Mesenchymal stem cell (in vitro differentiated cells and primary cell): ENCODE results near the gene ABCA6.

Source experiments
- DNase-seq: peaks from one replicate; pipeline ENCODE4 v3.0.0-alpha.2; 2013
- H2AFZ ChIP-seq: one replicate; pipeline ENCODE4 v1.6.1; 2013; ENCODE audit warnings: low read depth, mild to moderate bottlenecking, control low read depth, inconsistent platforms, low read length, moderate library complexity
- H2AK5ac ChIP-seq: 2 replicates; pipeline ENCODE4 v1.6.1; 2013; ENCODE audit warnings: low read length, moderate library complexity, mild to moderate bottlenecking, inconsistent platforms; ENCODE audit not compliant: severe bottlenecking
- H2BK120ac ChIP-seq: one replicate; pipeline ENCODE4 v1.6.1; 2013; ENCODE audit warnings: low read depth, mild to moderate bottlenecking, inconsistent platforms, low read length, moderate library complexity
- H2BK12ac ChIP-seq, 2 experiments: one replicate each; pipeline ENCODE4 v1.6.1; 2013; ENCODE audit warnings: inconsistent platforms in 2 of 2, low read length in 2 of 2, mild to moderate bottlenecking in 2 of 2, moderate library complexity in 2 of 2, control low read depth in 1 of 2
- H2BK15ac ChIP-seq: one replicate; pipeline ENCODE4 v1.6.1; 2013; ENCODE audit warnings: mild to moderate bottlenecking, low read depth, inconsistent platforms; ENCODE audit not compliant: poor library complexity, severe bottlenecking
- H2BK5ac ChIP-seq: 2 replicates; pipeline ENCODE4 v1.6.1; 2013; ENCODE audit warnings: low read depth, mild to moderate bottlenecking, low read length, control low read depth, inconsistent platforms; ENCODE audit not compliant: poor library complexity, severe bottlenecking
- H3K14ac ChIP-seq, 2 experiments: one replicate each; pipeline ENCODE4 v1.6.1; 2013; ENCODE audit warnings: inconsistent platforms in 2 of 2, low read length in 2 of 2, control low read depth in 1 of 2, mild to moderate bottlenecking in 1 of 2, moderate library complexity in 1 of 2
- H3K18ac ChIP-seq, 2 experiments: one replicate each; pipeline ENCODE4 v1.6.1; 2013; ENCODE audit warnings: inconsistent platforms in 2 of 2, low read length in 2 of 2, control low read depth in 1 of 2, low read depth in 1 of 2, mild to moderate bottlenecking in 1 of 2
- H3K23ac ChIP-seq, 2 experiments: one replicate each; pipeline ENCODE4 v1.6.1; 2013; ENCODE audit warnings: inconsistent platforms in 2 of 2, low read length in 2 of 2, mild to moderate bottlenecking in 2 of 2, moderate library complexity in 2 of 2, control low read depth in 1 of 2
- H3K27ac ChIP-seq: 2 replicates; pipeline ENCODE4 v1.5.1; 2013; ENCODE audit warnings: mild to moderate bottlenecking, moderate library complexity, low read length, control low read depth, inconsistent platforms; ENCODE audit not compliant: poor library complexity, severe bottlenecking
- H3K27me3 ChIP-seq, 2 experiments: 2 replicates each; pipeline versions ENCODE4 v1.6.1 to v1.7.0; 2013; ENCODE audit warnings: low read length in 2 of 2, mild to moderate bottlenecking in 2 of 2, moderate library complexity in 2 of 2, control low read depth in 1 of 2, inconsistent platforms in 1 of 2; ENCODE audit not compliant: control insufficient read depth in 1 of 2, insufficient read depth in 1 of 2
- H3K36me3 ChIP-seq, 2 experiments: 2 replicates each; pipeline versions ENCODE4 v1.6.1 to v1.7.0; 2013; ENCODE audit warnings: low read length in 2 of 2, control low read depth in 1 of 2, inconsistent platforms in 1 of 2, low read depth in 1 of 2, mild to moderate bottlenecking in 1 of 2; ENCODE audit not compliant: insufficient read depth in 2 of 2, control insufficient read depth in 1 of 2
- H3K4ac ChIP-seq, 2 experiments: one replicate each; pipeline ENCODE4 v1.6.1; 2013; ENCODE audit warnings: inconsistent platforms in 2 of 2, low read length in 2 of 2, mild to moderate bottlenecking in 2 of 2, moderate library complexity in 2 of 2, control low read depth in 1 of 2, low read depth in 1 of 2
- H3K4me1 ChIP-seq: 2 replicates; pipeline ENCODE4 v1.6.1; 2013; ENCODE audit warnings: low read depth, low read length, control low read depth; ENCODE audit not compliant: control insufficient read depth, insufficient read depth
- H3K4me2 ChIP-seq: 2 replicates; pipeline ENCODE4 v1.6.1; 2013; ENCODE audit warnings: low read length, mild to moderate bottlenecking, inconsistent platforms; ENCODE audit not compliant: poor library complexity, severe bottlenecking
- H3K4me3 ChIP-seq, 2 experiments: 2 replicates each; pipeline versions ENCODE4 v1.5.1 to v1.7.0; 2013; ENCODE audit warnings: low read length in 2 of 2, mild to moderate bottlenecking in 2 of 2, control low read depth in 1 of 2, low read depth in 1 of 2; ENCODE audit not compliant: insufficient read depth in 1 of 2
- H3K79me1 ChIP-seq: replicated peaks from 2 replicates; pipeline ENCODE4 v1.6.1; 2013; ENCODE audit warnings: mild to moderate bottlenecking, control low read depth, low read length, inconsistent platforms; ENCODE audit not compliant: poor library complexity, severe bottlenecking
- H3K9ac ChIP-seq: 2 replicates; pipeline ENCODE4 v1.7.0; 2013; ENCODE audit warnings: mild to moderate bottlenecking, low read length, moderate library complexity
- H3K9me3 ChIP-seq: 2 replicates; pipeline ENCODE4 v1.7.0; 2013; ENCODE audit warnings: mild to moderate bottlenecking, low read length; ENCODE audit not compliant: control insufficient read depth
- H4K8ac ChIP-seq: one replicate; pipeline ENCODE4 v1.6.1; 2013; ENCODE audit warnings: inconsistent platforms, mild to moderate bottlenecking, low read length, moderate library complexity
- H4K91ac ChIP-seq: one replicate; pipeline ENCODE4 v1.6.1; 2013; ENCODE audit warnings: mild to moderate bottlenecking, low read length, inconsistent platforms
- WGBS: methylation state at CpG from one replicate; pipeline ENCODE4 v1.1.7; 2013; ENCODE audit warnings: mixed read lengths; 5-methylcytosine and 5-hydroxymethylcytosine counted together

ABCA6 gene

GRCh38 chr17:69093279-69093789, 48.4 kb downstream of the ABCA6 start:
- Histone ChIP-seq H3K23ac (no peak overlapping the region), H2BK12ac (no peak overlapping the region), H3K4me1 (no peaks in the 10 kb centered on the region), H2BK120ac (no peak overlapping the region), H3K36me3 (peaks cover 0 to 97% of the 10 kb centered on the region in 2 experiments), H3K4ac (no peak overlapping the region), H3K18ac (no peak overlapping the region), H3K27ac (peak overlapping the region; percentile 73), H3K27me3 (no peaks in the 10 kb centered on the region), H4K8ac (no peak overlapping the region), H4K91ac (no peak overlapping the region), H2BK15ac (no peak overlapping the region), H3K14ac (no peak overlapping the region), H3K4me3 (no peak overlapping the region), H2BK5ac (no peak overlapping the region), H2AK5ac (no peak overlapping the region), H2AFZ (no peak overlapping the region), H3K9ac (no peak overlapping the region), H3K79me1 (no peaks in the 10 kb centered on the region), H3K9me3 (no peaks in the 10 kb centered on the region), H3K4me2 (no peak overlapping the region)
- WGBS = 93% methylated on average over 6 of the region's 8 CpGs
- no peak for DNase-seq

GRCh38 chr17:69090365-69090764, 51.3 kb downstream of the ABCA6 start:
- Histone ChIP-seq H2AK5ac (no peak overlapping the region), H3K4me2 (no peak overlapping the region), H2AFZ (no peak overlapping the region), H4K91ac (no peak overlapping the region), H3K9ac (no peak overlapping the region), H3K27me3 (no peaks in the 10 kb centered on the region), H2BK120ac (no peak overlapping the region), H3K18ac (no peak overlapping the region), H3K4ac (no peak overlapping the region), H2BK12ac (no peak overlapping the region), H4K8ac (no peak overlapping the region), H3K14ac (no peak overlapping the region), H3K4me3 (no peak overlapping the region), H3K4me1 (no peaks in the 10 kb centered on the region), H2BK5ac (no peak overlapping the region), H3K27ac (no peak overlapping the region), H3K23ac (no peak overlapping the region), H3K79me1 (no peaks in the 10 kb centered on the region), H2BK15ac (no peak overlapping the region), H3K9me3 (no peaks in the 10 kb centered on the region), H3K36me3 (peaks cover 0 to 97% of the 10 kb centered on the region in 2 experiments)
- 76% methylated on average over 3 of the region's 4 CpGs for WGBS
- DNase-seq = no peak

GRCh38 chr17:69088643-69089200, 53.0 kb downstream of the ABCA6 start:
- Histone ChIP-seq H4K8ac (peak overlapping the region; percentile 75), H3K23ac (no peak overlapping the region), H3K4me2 (no peak overlapping the region), H3K27me3 (no peaks in the 10 kb centered on the region), H4K91ac (no peak overlapping the region), H3K79me1 (no peaks in the 10 kb centered on the region), H2BK15ac (no peak overlapping the region), H3K36me3 (peaks cover 0 to 97% of the 10 kb centered on the region in 2 experiments), H3K18ac (no peak overlapping the region), H3K4me1 (no peaks in the 10 kb centered on the region), H2BK5ac (no peak overlapping the region), H3K9me3 (peaks cover 6% of the 10 kb centered on the region), H2BK120ac (no peak overlapping the region), H2AFZ (no peak overlapping the region), H3K14ac (no peak overlapping the region), H3K4ac (no peak overlapping the region), H3K27ac (no peak overlapping the region), H2AK5ac (no peak overlapping the region), H3K9ac (no peak overlapping the region), H3K4me3 (no peak overlapping the region), H2BK12ac (no peak overlapping the region)
- no peak for DNase-seq
- 79% methylated on average over 4 of the region's 4 CpGs for WGBS

- H3K4me1 ChIP-seq = no peaks in the 10 kb centered on the region
Observed at GRCh38 chr17:69086641-69087040, 55.1 kb downstream of the ABCA6 start.

More at GRCh38 chr17:69086641-69087040, 55.1 kb downstream of the ABCA6 start:
- H2BK120ac ChIP-seq = no peak overlapping the region
- no peak overlapping the region for H2BK12ac ChIP-seq
- H3K79me1 ChIP-seq = no peaks in the 10 kb centered on the region
- H4K8ac ChIP-seq = no peak overlapping the region
- no peak overlapping the region for H3K4me3 ChIP-seq
- no peak overlapping the region for H3K18ac ChIP-seq
- H2AFZ ChIP-seq = no peak overlapping the region
- DNase-seq = no peak
- no peaks in the 10 kb centered on the region for H3K27me3 ChIP-seq
- H2AK5ac ChIP-seq = no peak overlapping the region
- peaks cover 0 to 97% of the 10 kb centered on the region in 2 experiments for H3K36me3 ChIP-seq
- H4K91ac ChIP-seq = no peak overlapping the region
- WGBS = no CpG with 5 or more reads among the region's 1 CpG
- H3K14ac ChIP-seq = no peak overlapping the region
- no peak overlapping the region for H2BK5ac ChIP-seq
- H3K4me2 ChIP-seq = no peak overlapping the region
- no peak overlapping the region for H3K4ac ChIP-seq
- peaks cover 22% of the 10 kb centered on the region for H3K9me3 ChIP-seq
- no peak overlapping the region for H3K9ac ChIP-seq
- no peak overlapping the region for H3K27ac ChIP-seq
- H2BK15ac ChIP-seq = no peak overlapping the region
- no peak overlapping the region for H3K23ac ChIP-seq
